Natural killer cell treated with Interleukin-12 subunit alpha and Interleukin-12 subunit beta and Interleukin-15 and Interleukin-18, amount 100 ng/mL, for 72 hours (primary cell): Measurements from ENCODE around the gene EFHD1. TPM values are rescaled to one million over a fixed set of nuclear protein-coding genes. Genes with fewer than 3 reads are reported as not detected.
"Not testable (repeated sequence)": the region's sequence is repeated elsewhere in the genome, so short reads cannot be mapped to it uniquely, and the experiment has no call there.

Experiments used
- ATAC-seq, 2 donors: fragments of 150-1000 bp; cut with Tn5 transposase in 1 of 2; sonication (Bioruptor Pico), chemical (Tn5 transposase) in 1 of 2; 2 replicates each; pipeline ENCODE4 v1.10.0; 2021
- DNase-seq: peaks from one replicate; pipeline ENCODE4 v3.0.0; 2022; ENCODE audit warnings: low spot score
- H3K27ac Mint-ChIP-seq, 2 donors: 1 replicate in 1 of 2; 2 replicates in 1 of 2; pipeline ENCODE4 v1.8.0; 2022; ENCODE audit warnings: mixed read lengths in 2 of 2, mild to moderate bottlenecking in 1 of 2, moderate library complexity in 1 of 2
- H3K27me3 Mint-ChIP-seq, 2 donors: 1 replicate in 1 of 2; 2 replicates in 1 of 2; pipeline ENCODE4 v1.8.0; 2022; ENCODE audit warnings: mixed read lengths in 2 of 2
- H3K36me3 Mint-ChIP-seq: one replicate; pipeline ENCODE4 v1.8.0; 2022; ENCODE audit warnings: mixed read lengths
- H3K4me1 Mint-ChIP-seq, 2 donors: 1 replicate in 1 of 2; 2 replicates in 1 of 2; pipeline ENCODE4 v1.8.0; 2022; ENCODE audit warnings: low read depth in 2 of 2, mixed read lengths in 2 of 2, mild to moderate bottlenecking in 1 of 2
- H3K4me3 Mint-ChIP-seq: one replicate; pipeline ENCODE4 v1.8.0; 2022; ENCODE audit warnings: mixed read lengths
- H3K9me3 Mint-ChIP-seq: 2 replicates; pipeline ENCODE4 v1.8.0; 2022; ENCODE audit warnings: mixed read lengths
- total RNA-seq, 2 donors: library from RNA; stranded (reverse); gene quantifications; one replicate each; pipeline ENCODE4 v1.2.3, GENCODE V29; 2022

The EFHD1 gene
- total RNA-seq, 2 donors from 2014 or later, result 0.24 TPM; not detected in 1

DNA sequence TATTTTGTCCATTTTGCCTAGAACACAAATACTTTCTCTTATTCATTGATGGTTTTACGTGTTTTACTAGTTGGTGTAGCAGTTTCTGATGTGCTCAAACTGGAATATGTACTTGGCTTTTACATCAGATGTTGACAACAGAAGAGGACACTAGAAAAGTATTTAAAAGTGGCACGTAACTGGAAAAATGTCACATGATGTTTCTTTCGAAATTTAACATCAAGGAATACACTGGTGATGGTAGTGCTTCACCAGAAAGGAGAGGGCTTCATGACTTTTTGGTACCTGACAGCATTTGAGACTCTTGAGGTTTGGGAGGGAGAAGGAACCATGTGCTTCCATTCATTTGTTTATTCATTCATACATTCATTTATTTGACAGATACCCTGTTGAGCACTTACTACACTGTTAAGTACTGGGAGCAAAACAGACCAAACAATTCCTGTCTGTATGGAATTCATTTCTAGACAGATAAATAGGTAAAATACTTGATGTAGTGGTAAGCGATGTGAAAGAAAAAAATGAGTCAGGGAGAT is 65.2 kb downstream of the EFHD1 start:
- Mint-ChIP-seq H3K27me3 (no peaks in the 10 kb centered on the region), H3K4me3 (peak overlapping the region; percentile 97), H3K27ac (peak overlapping the region; percentile 73 to 95), H3K4me1 (peaks cover 31 to 33% of the 10 kb centered on the region in 2 donors), H3K9me3 (no peaks in the 10 kb centered on the region), H3K36me3 (peaks cover 19% of the 10 kb centered on the region)
- DNase-seq (no peak), ATAC-seq (no peak)

DNA sequence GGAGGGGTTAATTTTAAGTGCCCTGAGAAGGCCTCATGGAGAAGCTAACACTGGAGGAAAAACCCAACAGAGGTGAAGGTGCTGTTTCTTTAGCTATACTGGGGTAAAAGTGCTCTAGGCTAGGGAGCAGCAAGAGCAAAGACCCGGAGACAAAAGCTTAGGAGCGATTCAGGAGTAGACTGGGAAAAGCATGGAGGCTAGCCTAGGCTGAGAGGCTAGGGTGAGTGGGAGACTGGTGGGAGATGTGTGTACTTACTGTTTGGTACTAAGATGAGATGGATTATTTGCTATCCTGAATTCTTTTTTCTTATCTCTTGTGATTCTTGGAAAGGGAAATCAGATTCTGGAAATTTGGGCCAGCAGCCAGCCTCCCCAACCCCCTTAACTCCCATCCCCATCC is 65.7 kb downstream of the EFHD1 start:
- peaks cover 23% of the 10 kb centered on the region for H3K36me3 Mint-ChIP-seq

GRCh38 chr2:232700154-232700553 is 66.8 kb downstream of the EFHD1 start:
- no peak for ATAC-seq
- Mint-ChIP-seq H3K27me3 (no peaks in the 10 kb centered on the region), H3K4me1 (peaks cover 35 to 41% of the 10 kb centered on the region in 2 donors), H3K36me3 (peaks cover 23% of the 10 kb centered on the region), H3K27ac (peak overlapping the region; percentile 73 to 95), H3K9me3 (no peaks in the 10 kb centered on the region), H3K4me3 (peak overlapping the region; percentile 97)
- DNase-seq, result no peak

More for the DNA sequence above, 65.7 kb downstream of the EFHD1 start:
- Mint-ChIP-seq H3K27ac (peak overlapping the region; percentile 73 to 95), H3K27me3 (no peaks in the 10 kb centered on the region), H3K4me3 (peak overlapping the region; percentile 97), H3K4me1 (peaks cover 35 to 38% of the 10 kb centered on the region in 2 donors), H3K9me3 (no peaks in the 10 kb centered on the region)
- ATAC-seq (no peak), DNase-seq (no peak)

DNA sequence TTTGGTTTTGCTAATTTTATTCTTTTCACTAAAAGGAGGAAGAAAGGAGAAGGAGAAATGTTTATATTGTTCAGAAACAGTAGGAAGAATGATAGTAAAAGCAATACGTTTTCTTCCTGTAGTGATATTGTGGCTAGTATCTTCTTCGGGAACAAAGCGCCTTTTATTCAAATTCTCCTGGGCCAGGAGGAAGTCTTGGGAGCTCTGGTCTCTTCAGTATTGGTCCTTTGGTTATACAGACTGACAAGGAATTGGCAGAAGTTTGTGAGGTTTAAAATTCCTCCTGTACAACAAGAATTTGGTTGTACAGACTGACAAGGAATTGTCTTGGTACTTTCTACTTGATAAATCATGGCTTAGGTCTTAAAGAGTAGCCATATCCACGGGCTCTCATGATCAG is 73.7 kb downstream of the EFHD1 start:
- Mint-ChIP-seq H3K4me1 (peaks cover 8 to 12% of the 10 kb centered on the region in 2 donors), H3K36me3 (peaks cover 5% of the 10 kb centered on the region)
- no peak for DNase-seq

GRCh38 chr2:232713505-232713904 is 80.1 kb downstream of the EFHD1 start:
- H3K4me3 Mint-ChIP-seq, result no peak overlapping the region
- DNase-seq, result no peak
- peaks cover 14 to 18% of the 10 kb centered on the region in 2 donors for H3K4me1 Mint-ChIP-seq
- no peaks in the 10 kb centered on the region for H3K27me3 Mint-ChIP-seq
- no peaks in the 10 kb centered on the region for H3K9me3 Mint-ChIP-seq
- peaks cover under 1% of the 10 kb centered on the region for H3K36me3 Mint-ChIP-seq
- H3K27ac Mint-ChIP-seq, result no peak overlapping the region
- no peak for ATAC-seq

More for the DNA sequence above, 73.7 kb downstream of the EFHD1 start:
- no peak overlapping the region for H3K4me3 Mint-ChIP-seq
- no peak for ATAC-seq
- H3K27ac Mint-ChIP-seq, result no peak overlapping the region
- H3K27me3 Mint-ChIP-seq, result no peaks in the 10 kb centered on the region
- no peaks in the 10 kb centered on the region for H3K9me3 Mint-ChIP-seq

GRCh38 chr2:232714969-232715368 is 81.6 kb downstream of the EFHD1 start:
- ATAC-seq (no peak), DNase-seq (no peak)
- peaks cover 24 to 30% of the 10 kb centered on the region in 2 donors for H3K4me1 Mint-ChIP-seq
- H3K9me3 Mint-ChIP-seq, result no peaks in the 10 kb centered on the region
- H3K36me3 Mint-ChIP-seq, result peaks cover 12% of the 10 kb centered on the region
- H3K4me3 Mint-ChIP-seq, result no peak overlapping the region
- no peaks in the 10 kb centered on the region for H3K27me3 Mint-ChIP-seq
- peak overlapping the region; percentile 10 to 68 for H3K27ac Mint-ChIP-seq

DNA sequence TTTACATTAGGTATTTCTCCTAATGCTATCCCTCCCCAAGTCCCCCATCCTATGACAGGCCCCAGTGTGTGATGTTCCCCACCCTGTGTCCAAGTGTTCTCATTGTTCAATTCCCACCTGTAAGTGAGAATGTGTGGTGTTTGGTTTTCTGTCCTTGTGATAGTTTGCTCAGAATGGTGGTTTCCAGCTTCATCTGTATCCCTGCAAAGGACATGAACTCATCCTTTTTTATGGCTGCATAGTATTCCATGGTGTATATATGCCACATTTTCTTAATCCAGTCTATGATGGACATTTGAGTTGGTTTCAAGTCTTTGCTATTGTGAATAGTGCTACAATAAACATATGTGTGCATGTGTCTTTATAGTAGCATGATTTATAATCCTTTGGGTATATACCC is 86.7 kb downstream of the EFHD1 start:
- DNase-seq, ATAC-seq, H3K9me3 Mint-ChIP-seq, H3K27me3 Mint-ChIP-seq, H3K4me3 Mint-ChIP-seq: not testable (repeated sequence)
- peaks cover 40 to 42% of the 10 kb centered on the region in 2 donors for H3K4me1 Mint-ChIP-seq
- peaks cover 19% of the 10 kb centered on the region for H3K36me3 Mint-ChIP-seq
- H3K27ac Mint-ChIP-seq, result peak overlapping the region in 1 of 2 donors; percentile 88

DNA sequence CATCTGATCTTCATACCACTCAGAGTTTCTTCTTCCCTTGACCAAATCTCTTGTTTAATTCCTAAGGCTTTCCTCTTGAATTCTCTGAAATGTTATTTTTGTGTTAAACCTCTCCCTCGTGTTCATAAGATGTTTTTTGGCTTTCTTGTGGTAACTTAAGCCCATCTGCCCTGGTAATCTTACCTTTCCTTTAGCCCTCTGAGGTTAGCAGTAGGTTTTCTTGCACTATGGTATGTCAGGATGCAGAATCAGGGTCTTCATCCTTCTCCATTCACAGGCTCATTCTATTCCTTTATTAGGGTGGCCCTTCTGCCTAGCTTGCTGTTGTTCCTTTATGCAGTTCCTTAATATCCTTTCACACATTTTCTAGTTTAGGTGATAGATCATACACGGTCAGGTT is 87.9 kb downstream of the EFHD1 start:
- Mint-ChIP-seq H3K27ac (peak overlapping the region; percentile 84 to 88), H3K4me3 (peak overlapping the region; percentile 78), H3K4me1 (peaks cover 38 to 45% of the 10 kb centered on the region in 2 donors), H3K9me3 (no peaks in the 10 kb centered on the region), H3K27me3 (no peaks in the 10 kb centered on the region), H3K36me3 (peaks cover 27% of the 10 kb centered on the region)
- ATAC-seq, result peak in 1 of 2 donors; percentile 21
- DNase-seq, result no peak

GRCh38 chr2:232721882-232722281 is 88.5 kb downstream of the EFHD1 start:
- peak; percentile 63 for DNase-seq
- Mint-ChIP-seq H3K27me3 (no peaks in the 10 kb centered on the region), H3K9me3 (no peaks in the 10 kb centered on the region), H3K27ac (peak overlapping the region; percentile 84 to 88), H3K4me3 (peak overlapping the region; percentile 78), H3K36me3 (peaks cover 27% of the 10 kb centered on the region), H3K4me1 (peaks cover 38 to 45% of the 10 kb centered on the region in 2 donors)
- peak; percentile 91 to 94 for ATAC-seq

GRCh38 chr2:232723027-232723426 is 89.6 kb downstream of the EFHD1 start:
- peak overlapping the region; percentile 84 to 88 for H3K27ac Mint-ChIP-seq
- ATAC-seq, result no peak
- H3K4me3 Mint-ChIP-seq, result peak overlapping the region; percentile 78
- H3K27me3 Mint-ChIP-seq, result no peaks in the 10 kb centered on the region
- peaks cover 45 to 50% of the 10 kb centered on the region in 2 donors for H3K4me1 Mint-ChIP-seq
- H3K36me3 Mint-ChIP-seq, result peaks cover 35% of the 10 kb centered on the region
- no peaks in the 10 kb centered on the region for H3K9me3 Mint-ChIP-seq
- DNase-seq, result no peak

DNA sequence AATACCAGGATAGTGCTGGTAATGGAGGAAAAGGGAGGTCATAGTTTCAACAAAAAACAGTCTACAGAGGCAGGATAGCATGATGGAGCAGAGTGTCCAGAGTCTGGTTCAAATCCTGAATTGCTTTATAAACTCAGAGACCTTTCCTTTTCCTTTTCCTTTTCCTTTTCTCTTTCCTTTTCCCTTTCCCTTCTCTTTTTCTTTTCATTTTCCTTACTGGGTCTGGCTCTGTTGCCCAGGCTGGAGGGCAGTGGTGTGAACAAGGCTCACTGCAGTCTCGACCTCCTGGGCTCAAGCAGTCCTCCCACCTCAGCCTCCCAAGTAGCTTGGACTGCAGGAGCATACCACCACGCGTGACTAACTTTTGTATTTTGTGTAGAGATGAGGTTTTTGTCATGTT is 95.4 kb downstream of the EFHD1 start:
- ATAC-seq (no peak), DNase-seq (no peak)
- Mint-ChIP-seq H3K4me3 (no peak overlapping the region), H3K27ac (peak overlapping the region in 1 of 2 donors; percentile 36), H3K9me3 (no peaks in the 10 kb centered on the region), H3K4me1 (peaks cover 20 to 30% of the 10 kb centered on the region in 2 donors), H3K36me3 (peaks cover 26% of the 10 kb centered on the region), H3K27me3 (no peaks in the 10 kb centered on the region)

- ATAC-seq (no peak), DNase-seq (no peak)
- no peak overlapping the region for H3K27ac Mint-ChIP-seq
- H3K9me3 Mint-ChIP-seq, result no peaks in the 10 kb centered on the region
- H3K4me1 Mint-ChIP-seq, result peaks cover 14 to 24% of the 10 kb centered on the region in 2 donors
- H3K27me3 Mint-ChIP-seq, result no peaks in the 10 kb centered on the region
- H3K4me3 Mint-ChIP-seq, result no peak overlapping the region
- H3K36me3 Mint-ChIP-seq, result peaks cover 17% of the 10 kb centered on the region
Measured at GRCh38 chr2:232731470-232731869, 98.1 kb downstream of the EFHD1 start.
